Neuronal stem cell (in vitro differentiated cells): ENCODE results near the gene CPA4.

Source experiments
- DNase-seq: peaks from one replicate; pipeline ENCODE4 v3.0.0-alpha.2; 2013; ENCODE audit warnings: low spot score
- H2AFZ ChIP-seq: one replicate; pipeline ENCODE4 v1.6.1; 2013; ENCODE audit warnings: mild to moderate bottlenecking, low read length, inconsistent platforms
- H2AK5ac ChIP-seq: 2 replicates; pipeline ENCODE4 v1.6.1; 2013; ENCODE audit warnings: low read depth, mild to moderate bottlenecking, inconsistent platforms, low read length, moderate library complexity, mixed read lengths
- H2BK120ac ChIP-seq: 2 replicates; pipeline ENCODE4 v1.6.1; 2013; ENCODE audit warnings: low read depth, mild to moderate bottlenecking, inconsistent platforms, low read length, moderate library complexity, mixed read lengths
- H2BK12ac ChIP-seq: one replicate; pipeline ENCODE4 v1.6.1; 2013; ENCODE audit warnings: low read length, inconsistent platforms
- H2BK15ac ChIP-seq: 2 replicates; pipeline ENCODE4 v1.6.1; 2013; ENCODE audit warnings: mild to moderate bottlenecking, low read length, inconsistent platforms, mixed read lengths
- H2BK5ac ChIP-seq: one replicate; pipeline ENCODE4 v1.6.1; 2013; ENCODE audit warnings: inconsistent platforms, mild to moderate bottlenecking, low read length, moderate library complexity
- H3K14ac ChIP-seq: one replicate; pipeline ENCODE4 v1.6.1; 2013; ENCODE audit warnings: low read length, inconsistent platforms
- H3K18ac ChIP-seq: 2 replicates; pipeline ENCODE4 v1.6.1; 2013; ENCODE audit warnings: low read length, inconsistent platforms
- H3K23ac ChIP-seq: 2 replicates; pipeline ENCODE4 v1.6.1; 2013; ENCODE audit warnings: low read depth, mild to moderate bottlenecking, mixed read lengths, low read length, inconsistent platforms; ENCODE audit not compliant: poor library complexity
- H3K27ac ChIP-seq: replicated peaks from 3 replicates; pipeline ENCODE4 v1.5.1; 2013; ENCODE audit warnings: low read length, inconsistent platforms
- H3K27me3 ChIP-seq, 3 experiments: 2 replicates each; pipeline ENCODE4 v1.6.1; 2013; ENCODE audit warnings: low read length in 3 of 3, mild to moderate bottlenecking in 2 of 3, inconsistent platforms in 1 of 3, low read depth in 1 of 3, mixed read lengths in 1 of 3, moderate library complexity in 1 of 3; ENCODE audit not compliant: control insufficient read depth in 3 of 3, insufficient read depth in 3 of 3
- H3K36me3 ChIP-seq, 2 donors: replicated peaks in 1 of 2; 2 replicates each; pipeline ENCODE4 v1.6.1; 2013; ENCODE audit warnings: low read length in 2 of 2; ENCODE audit not compliant: control insufficient read depth in 2 of 2, insufficient read depth in 2 of 2
- H3K4ac ChIP-seq: 2 replicates; pipeline ENCODE4 v1.6.1; 2013; ENCODE audit warnings: inconsistent platforms, mild to moderate bottlenecking, low read length, moderate library complexity
- H3K4me1 ChIP-seq, 2 donors: 1 replicate in 1 of 2; 2 replicates in 1 of 2; pipeline ENCODE4 v1.6.1; 2013; ENCODE audit warnings: low read length in 2 of 2, low read depth in 1 of 2; ENCODE audit not compliant: control insufficient read depth in 2 of 2, insufficient read depth in 1 of 2
- H3K4me2 ChIP-seq: one replicate; pipeline ENCODE4 v1.6.1; 2013; ENCODE audit warnings: mild to moderate bottlenecking, low read length, inconsistent platforms; ENCODE audit not compliant: insufficient read depth, poor library complexity, severe bottlenecking
- H3K4me3 ChIP-seq, 2 donors: 2 replicates each; pipeline ENCODE4 v1.5.1; 2013; ENCODE audit warnings: low read length in 2 of 2, mild to moderate bottlenecking in 2 of 2, inconsistent platforms in 1 of 2, moderate library complexity in 1 of 2
- H3K79me1 ChIP-seq: one replicate; pipeline ENCODE4 v1.6.1; 2013; ENCODE audit warnings: low read depth, mild to moderate bottlenecking, inconsistent platforms, low read length, moderate library complexity
- H3K9ac ChIP-seq: one replicate; pipeline ENCODE4 v1.6.1; 2013; ENCODE audit warnings: mild to moderate bottlenecking, low read depth, low read length, inconsistent platforms; ENCODE audit not compliant: poor library complexity
- H3K9me3 ChIP-seq, 2 donors: replicated peaks in 1 of 2; 2 replicates each; pipeline versions ENCODE3 to v1.6.1; 2013; ENCODE audit warnings: low read length in 2 of 2, mild to moderate bottlenecking in 2 of 2, inconsistent platforms in 1 of 2, low read depth in 1 of 2, mixed read lengths in 1 of 2, moderate library complexity in 1 of 2; ENCODE audit not compliant: control insufficient read depth in 2 of 2, insufficient read depth in 1 of 2
- H4K8ac ChIP-seq: one replicate; pipeline ENCODE4 v1.6.1; 2013; ENCODE audit warnings: low read depth, mild to moderate bottlenecking, inconsistent platforms, low read length, moderate library complexity
- H4K91ac ChIP-seq: one replicate; pipeline ENCODE4 v1.6.1; 2013; ENCODE audit warnings: low read length, low read depth, mild to moderate bottlenecking, inconsistent platforms; ENCODE audit not compliant: poor library complexity
- WGBS, 2 donors: extraction: QIAGEN DNeasy Blood & Tissue Kit; methylation state at CpG; one replicate each; pipeline ENCODE4 v1.1.7; 2013; ENCODE audit warnings: missing lambda C conversion rate in 2 of 2, mixed read lengths in 1 of 2; ENCODE audit not compliant: insufficient read length in 2 of 2, insufficient replicate concordance in 1 of 2; ENCODE audit errors: extremely low coverage in 2 of 2; 5-methylcytosine and 5-hydroxymethylcytosine counted together

CPA4 gene

DNA sequence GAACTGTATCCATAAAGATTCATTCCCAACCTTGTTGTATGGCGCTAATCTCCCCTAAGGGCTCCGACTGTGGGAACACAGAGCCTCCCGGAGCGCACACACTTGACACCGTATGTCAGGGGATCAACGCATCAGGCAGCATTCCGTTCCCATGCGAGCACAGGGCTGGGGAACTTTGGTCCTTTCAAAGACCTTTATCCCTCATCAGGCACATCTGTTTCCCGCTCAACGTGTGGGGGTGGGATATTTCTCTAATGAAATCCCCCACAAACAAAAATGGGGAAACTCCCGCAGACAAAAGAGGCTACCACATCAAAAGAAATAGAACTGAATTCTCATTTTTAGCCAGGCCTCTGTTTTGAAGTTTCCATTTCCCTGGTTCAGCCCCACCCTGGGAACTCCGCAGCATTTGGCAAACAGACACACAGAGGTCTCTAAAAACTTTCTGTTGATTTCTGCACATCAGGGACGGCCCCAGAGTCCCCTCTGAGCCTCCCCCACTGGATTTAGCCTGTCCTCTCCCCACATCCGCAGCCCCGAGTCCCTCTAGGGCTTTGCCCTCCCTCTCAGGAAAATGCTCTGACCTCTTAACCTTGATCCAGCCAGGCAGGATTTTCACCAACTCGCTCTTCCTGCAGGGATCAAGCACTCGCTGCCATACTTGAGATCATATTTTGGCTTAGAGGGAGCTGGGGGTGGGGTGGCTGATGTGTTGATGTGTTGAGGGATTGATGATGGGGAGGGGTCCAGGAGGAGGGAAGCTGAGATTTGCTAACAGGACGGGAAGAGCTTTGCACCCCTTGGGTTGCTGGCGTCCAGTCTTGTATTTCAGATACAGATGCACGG, 58.2 kb downstream of the CPA4 start:
- peak overlapping the region; percentile 65 for H2AK5ac ChIP-seq
- H3K9ac ChIP-seq, result no peak overlapping the region
- no peak overlapping the region for H4K91ac ChIP-seq
- DNase-seq, result no peak
- H2BK120ac ChIP-seq, result peak overlapping the region; percentile 76
- peak overlapping the region; percentile 80 for H3K18ac ChIP-seq
- no peak overlapping the region for H2BK5ac ChIP-seq
- WGBS, 2 donors, result no CpG with 5 or more reads among the region's 20 CpGs
- no peak overlapping the region for H3K4me2 ChIP-seq
- no peaks in the 10 kb centered on the region for H3K9me3 ChIP-seq
- H3K79me1 ChIP-seq, result no peaks in the 10 kb centered on the region
- H3K27ac ChIP-seq, result peak overlapping the region; percentile 65
- H3K23ac ChIP-seq, result no peak overlapping the region
- peaks cover 38 to 43% of the 10 kb centered on the region in 2 donors for H3K4me1 ChIP-seq
- H2AFZ ChIP-seq, result peak overlapping the region; percentile 60
- no peaks in the 10 kb centered on the region for H3K36me3 ChIP-seq
- H4K8ac ChIP-seq, result no peak overlapping the region
- peak overlapping the region; percentile 77 for H3K4ac ChIP-seq
- H2BK15ac ChIP-seq, result peak overlapping the region; percentile 51
- peak overlapping the region; percentile 76 for H2BK12ac ChIP-seq
- H3K4me3 ChIP-seq, result peak overlapping the region in 1 of 2 donors; percentile 47
- no peaks in the 10 kb centered on the region for H3K27me3 ChIP-seq
- peak overlapping the region; percentile 41 for H3K14ac ChIP-seq

GRCh38 chr7:130351791-130352090, 58.8 kb downstream of the CPA4 start:
- no peak overlapping the region for H2BK5ac ChIP-seq
- peaks cover 40 to 45% of the 10 kb centered on the region in 2 donors for H3K4me1 ChIP-seq
- H3K9ac ChIP-seq, result no peak overlapping the region

GRCh38 chr7:130352194-130353074, 59.5 kb downstream of the CPA4 start:
- no peak overlapping the region for H2BK12ac ChIP-seq
- H2BK5ac ChIP-seq, result no peak overlapping the region
- no CpG with 5 or more reads among the region's 20 CpGs for WGBS, 2 donors
- peak overlapping the region; percentile 27 for H3K4me2 ChIP-seq
- peak overlapping the region; percentile 51 for H2BK15ac ChIP-seq
- H3K27me3 ChIP-seq, result no peaks in the 10 kb centered on the region
- H3K4me1 ChIP-seq, result peaks cover 43 to 45% of the 10 kb centered on the region in 2 donors
- peak overlapping the region; percentile 60 for H2AFZ ChIP-seq
- DNase-seq, result no peak
- H3K9ac ChIP-seq, result no peak overlapping the region
- no peak overlapping the region for H3K14ac ChIP-seq
- H3K9me3 ChIP-seq, result no peaks in the 10 kb centered on the region
- no peak overlapping the region for H3K23ac ChIP-seq
- peak overlapping the region; percentile 77 for H3K18ac ChIP-seq
- no peaks in the 10 kb centered on the region for H3K79me1 ChIP-seq
- peak overlapping the region in 1 of 2 donors; percentile 47 for H3K4me3 ChIP-seq
- H3K4ac ChIP-seq, result no peak overlapping the region
- H4K91ac ChIP-seq, result no peak overlapping the region
- no peak overlapping the region for H2BK120ac ChIP-seq
- no peak overlapping the region for H4K8ac ChIP-seq
- H2AK5ac ChIP-seq, result no peak overlapping the region
- H3K27ac ChIP-seq, result peak overlapping the region; percentile 65
- H3K36me3 ChIP-seq, result no peaks in the 10 kb centered on the region

More at GRCh38 chr7:130351791-130352090, 58.8 kb downstream of the CPA4 start:
- peak overlapping the region; percentile 80 for H3K18ac ChIP-seq
- H4K8ac ChIP-seq, result no peak overlapping the region
- H2AFZ ChIP-seq, result peak overlapping the region; percentile 60
- no peak overlapping the region for H3K23ac ChIP-seq
- H3K27ac ChIP-seq, result peak overlapping the region; percentile 65
- no peak overlapping the region for H4K91ac ChIP-seq
- H2BK120ac ChIP-seq, result peak overlapping the region; percentile 72
- no peaks in the 10 kb centered on the region for H3K79me1 ChIP-seq
- peak overlapping the region; percentile 77 for H3K4ac ChIP-seq
- no peak for DNase-seq
- peak overlapping the region; percentile 51 for H2BK15ac ChIP-seq
- peak overlapping the region in 1 of 2 donors; percentile 47 for H3K4me3 ChIP-seq
- no CpG with 5 or more reads among the region's 6 CpGs for WGBS, 2 donors
- no peak overlapping the region for H3K14ac ChIP-seq
- H2BK12ac ChIP-seq, result no peak overlapping the region
- H3K27me3 ChIP-seq, result no peaks in the 10 kb centered on the region
- no peak overlapping the region for H3K4me2 ChIP-seq
- H3K9me3 ChIP-seq, result no peaks in the 10 kb centered on the region
- H2AK5ac ChIP-seq, result peak overlapping the region; percentile 65
- H3K36me3 ChIP-seq, result no peaks in the 10 kb centered on the region

DNA sequence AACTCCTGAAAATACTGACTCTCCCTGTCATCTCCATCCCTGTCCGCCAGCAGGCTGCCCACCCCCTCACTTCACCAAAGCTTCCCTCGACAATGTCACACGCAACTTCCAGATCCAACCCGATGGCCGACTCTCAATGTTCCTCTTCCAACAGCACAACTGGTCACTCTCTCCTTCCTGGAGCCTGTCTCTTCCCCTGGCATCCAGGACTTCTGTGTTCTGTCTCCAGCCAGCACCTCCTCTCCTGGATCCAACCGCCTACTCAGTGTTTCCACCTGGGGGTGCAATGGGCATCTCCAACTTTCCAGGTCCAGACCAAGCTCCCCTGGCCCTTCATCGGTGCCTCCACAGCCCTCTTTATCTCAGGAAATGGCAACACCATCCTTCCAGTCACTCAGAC, 60.2 kb downstream of the CPA4 start:
- H4K8ac ChIP-seq, result no peak overlapping the region
- H3K4me2 ChIP-seq, result no peak overlapping the region
- no peak overlapping the region for H2BK5ac ChIP-seq
- no peak overlapping the region for H3K4ac ChIP-seq
- DNase-seq, result no peak
- no CpG with 5 or more reads among the region's 7 CpGs for WGBS, 2 donors
- H3K4me3 ChIP-seq, result no peak overlapping the region
- no peak overlapping the region for H3K9ac ChIP-seq
- H2BK15ac ChIP-seq, result peak overlapping the region; percentile 53
- no peak overlapping the region for H3K23ac ChIP-seq
- no peaks in the 10 kb centered on the region for H3K79me1 ChIP-seq
- H2BK12ac ChIP-seq, result peak overlapping the region; percentile 87
- peaks cover 43 to 45% of the 10 kb centered on the region in 2 donors for H3K4me1 ChIP-seq
- H4K91ac ChIP-seq, result peak overlapping the region; percentile 56
- no peak overlapping the region for H3K14ac ChIP-seq
- no peaks in the 10 kb centered on the region for H3K36me3 ChIP-seq
- peak overlapping the region; percentile 88 for H3K18ac ChIP-seq
- H2AFZ ChIP-seq, result peak overlapping the region; percentile 45
- H2BK120ac ChIP-seq, result no peak overlapping the region
- no peaks in the 10 kb centered on the region for H3K27me3 ChIP-seq
- H2AK5ac ChIP-seq, result peak overlapping the region; percentile 16
- peak overlapping the region; percentile 2 for H3K27ac ChIP-seq
- H3K9me3 ChIP-seq, result no peaks in the 10 kb centered on the region
